ENCODE measurements around the gene CEPT1.

CEPT1 gene

DNA sequence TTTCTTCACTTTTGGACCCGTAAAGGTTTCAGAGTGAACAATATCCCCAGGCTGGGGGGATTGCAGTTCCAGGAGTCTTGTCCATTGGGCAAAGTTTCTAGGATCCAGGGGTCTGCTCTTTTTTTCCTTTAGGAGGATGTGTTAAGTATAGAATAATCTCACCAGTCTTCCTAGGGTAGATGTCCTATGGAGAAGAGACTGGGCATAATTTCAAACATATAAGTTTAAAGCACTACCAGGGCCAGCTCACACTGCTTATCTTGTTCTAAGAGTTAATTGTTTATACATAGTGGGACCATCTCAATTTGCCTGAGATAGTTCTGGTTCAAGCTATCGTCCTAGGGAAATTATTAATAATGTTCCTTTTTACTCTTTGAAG lies 88.7 kb downstream of the CEPT1 start:
- no peak for DNase-seq (ENCODE audit: low read depth, low spot score)
- no peak overlapping the region for H3K4me3 ChIP-seq (ENCODE audit: low read depth, low read length)
- CTCF ChIA-PET: interaction anchor here (0.8 to 2.3 kb wide), 6 partner anchors 10 to 175 kb away, joined by 3 to 13 read pairs (median 6); no protein-coding TSS in a partner anchor
- POLR2A ChIA-PET: interaction anchor here (1.0 kb wide), 2 partner anchors 37 to 265 kb away, joined by 3 to 4 read pairs; partner anchors contain the start of gene LRIF1
- TF ChIP-seq, protein P1, sequence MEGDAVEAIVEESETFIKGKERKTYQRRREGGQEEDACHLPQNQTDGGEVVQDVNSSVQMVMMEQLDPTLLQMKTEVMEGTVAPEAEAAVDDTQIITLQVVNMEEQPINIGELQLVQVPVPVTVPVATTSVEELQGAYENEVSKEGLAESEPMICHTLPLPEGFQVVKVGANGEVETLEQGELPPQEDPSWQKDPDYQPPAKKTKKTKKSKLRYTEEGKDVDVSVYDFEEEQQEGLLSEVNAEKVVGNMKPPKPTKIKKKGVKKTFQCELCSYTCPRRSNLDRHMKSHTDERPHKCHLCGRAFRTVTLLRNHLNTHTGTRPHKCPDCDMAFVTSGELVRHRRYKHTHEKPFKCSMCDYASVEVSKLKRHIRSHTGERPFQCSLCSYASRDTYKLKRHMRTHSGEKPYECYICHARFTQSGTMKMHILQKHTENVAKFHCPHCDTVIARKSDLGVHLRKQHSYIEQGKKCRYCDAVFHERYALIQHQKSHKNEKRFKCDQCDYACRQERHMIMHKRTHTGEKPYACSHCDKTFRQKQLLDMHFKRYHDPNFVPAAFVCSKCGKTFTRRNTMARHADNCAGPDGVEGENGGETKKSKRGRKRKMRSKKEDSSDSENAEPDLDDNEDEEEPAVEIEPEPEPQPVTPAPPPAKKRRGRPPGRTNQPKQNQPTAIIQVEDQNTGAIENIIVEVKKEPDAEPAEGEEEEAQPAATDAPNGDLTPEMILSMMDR (IDR thresholded peaks at IDR 0.05; ENCODE audit: insufficient read depth, low read length, missing control alignments): no peak

DNA sequence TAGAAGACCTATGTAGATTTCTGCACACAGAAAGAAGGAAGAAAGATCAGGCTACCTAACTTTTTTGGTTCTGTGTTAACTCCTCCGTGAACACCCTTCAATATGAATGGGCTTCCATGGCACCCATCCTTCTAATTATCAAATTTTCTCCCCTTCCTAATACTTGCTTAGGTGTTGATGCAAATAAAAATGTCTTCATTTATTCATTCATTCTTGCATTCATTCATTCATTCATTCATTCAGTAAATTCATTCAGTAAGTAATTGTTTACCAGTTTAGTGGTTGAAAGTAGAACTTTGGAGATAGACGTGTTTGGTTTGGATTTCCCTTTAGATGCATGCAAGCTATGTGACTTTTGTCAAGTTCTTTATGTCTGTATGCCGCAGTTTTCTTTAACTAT lies 92.1 kb downstream of the CEPT1 start:
- TF ChIP-seq, protein P1 (IDR thresholded peaks at IDR 0.05; ENCODE audit: insufficient read depth, low read length, missing control alignments): no peak
- POLR2A ChIA-PET: no interaction called here
- CTCF ChIA-PET: interaction anchor here (1.3 kb wide), 1 partner anchor 9 kb away, joined by 7 read pairs; no protein-coding TSS in a partner anchor
- no peak overlapping the region for H3K4me3 ChIP-seq (ENCODE audit: low read depth, low read length)
- DNase-seq (ENCODE audit: low read depth, low spot score): no peak

DNA sequence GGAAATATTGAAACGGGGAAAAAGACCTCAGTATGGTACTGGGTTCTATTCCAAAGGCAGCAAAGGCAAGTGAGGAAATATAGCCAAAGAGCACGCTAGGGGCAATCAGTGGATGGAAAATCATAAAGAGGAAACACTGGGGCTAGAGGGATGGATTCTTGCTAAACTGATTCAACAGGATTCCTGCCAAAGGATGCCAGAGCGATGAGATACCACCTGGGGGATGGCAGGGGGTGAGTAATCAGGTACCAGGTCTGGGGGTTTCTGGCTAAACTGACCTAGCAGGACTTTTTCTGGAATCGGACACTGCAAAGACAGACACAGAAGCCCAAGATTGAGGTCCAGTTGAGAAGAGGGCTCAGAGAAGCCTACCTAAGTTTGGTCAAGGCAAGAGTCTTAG lies 94.2 kb downstream of the CEPT1 start:
- ChIA-PET POLR2A (no interaction called here), CTCF (interaction anchor here (1.5 kb wide), 1 partner anchor 11 kb away, joined by 6 read pairs; no protein-coding TSS in a partner anchor)
- no peak for DNase-seq (ENCODE audit: low read depth, low spot score)
- TF ChIP-seq, protein P1 (IDR thresholded peaks at IDR 0.05; ENCODE audit: insufficient read depth, low read length, missing control alignments): no peak
- no peak overlapping the region for H3K4me3 ChIP-seq (ENCODE audit: low read depth, low read length)
